IMR-90 (cell line): ENCODE results near the gene SEC22A. TPM values are rescaled to one million over a fixed set of nuclear protein-coding genes. Genes with fewer than 3 reads are reported as not detected.

Experiments
- ATAC-seq: fragments of 200-7000 bp; cut with Tn5 transposase; 2 replicates; pipeline ENCODE4 v1.9.1; 2020; ENCODE audit warnings: low read depth, mild to moderate bottlenecking, moderate library complexity
- BruUV-seq: library from RNA; stranded (reverse); fragments of 400-500 nt; replicated peaks from 2 replicates; lab custom pipeline; 2021; lab: Mats Ljungman, UMichigan
- CTCF ChIA-PET: fragments of 300-600 bp; formaldehyde crosslinking; extraction: SDS; loops from one replicate; lab custom pipeline; 2021; ENCODE audit warnings: antibody characterized with exemption; lab: Yijun Ruan, JAX
- POLR2A ChIA-PET: fragments of 300-600 bp; sonication (Branson Sonifier 250); formaldehyde crosslinking; loops from one replicate; lab custom pipeline; 2022; ENCODE audit warnings: antibody characterized with exemption; ENCODE audit not compliant: unreplicated experiment; lab: Charles Lee
- DNase-seq: peaks from one replicate; pipeline ENCODE4 v3.0.0; 2013
- H2AFZ ChIP-seq: replicated peaks from 2 replicates; pipeline ENCODE3; 2013; ENCODE audit warnings: low read length, mild to moderate bottlenecking; ENCODE audit not compliant: poor library complexity
- H2AK5ac ChIP-seq: 2 replicates; pipeline ENCODE4 v1.6.1; 2013; ENCODE audit warnings: low read depth, low read length, inconsistent platforms
- H2AK9ac ChIP-seq: replicated peaks from 2 replicates; pipeline ENCODE3; 2013; ENCODE audit warnings: mild to moderate bottlenecking, low read depth, low read length, moderate library complexity; ENCODE audit not compliant: poor library complexity
- H2BK120ac ChIP-seq: 2 replicates; pipeline ENCODE4 v1.6.1; 2013; ENCODE audit warnings: low read depth, low read length, inconsistent platforms
- H2BK15ac ChIP-seq: 3 replicates; pipeline ENCODE4 v1.6.1; 2013; ENCODE audit warnings: low read depth, low read length, inconsistent platforms
- H2BK20ac ChIP-seq: 2 replicates; pipeline ENCODE4 v1.6.1; 2013; ENCODE audit warnings: low read depth, mild to moderate bottlenecking, inconsistent platforms, low read length, moderate library complexity
- H2BK5ac ChIP-seq: 2 replicates; pipeline ENCODE4 v1.6.1; 2013; ENCODE audit warnings: mild to moderate bottlenecking, low read depth, low read length, inconsistent platforms; ENCODE audit not compliant: poor library complexity, severe bottlenecking
- H3K14ac ChIP-seq: replicated peaks from 2 replicates; pipeline ENCODE4 v1.6.1; 2013; ENCODE audit warnings: low read depth, low read length, inconsistent platforms
- H3K18ac ChIP-seq: 2 replicates; pipeline ENCODE4 v1.6.1; 2013; ENCODE audit warnings: low read depth, low read length, control low read depth
- H3K23ac ChIP-seq: 2 replicates; pipeline ENCODE4 v1.6.1; 2013; ENCODE audit warnings: low read depth, low read length, inconsistent platforms
- H3K27ac ChIP-seq: 2 replicates; pipeline ENCODE4 v1.5.1; 2013; ENCODE audit warnings: mild to moderate bottlenecking, control low read depth, low read length; ENCODE audit not compliant: insufficient read depth
- H3K27me3 ChIP-seq: 2 replicates; pipeline ENCODE4 v1.6.1; 2013; ENCODE audit warnings: low read length; ENCODE audit not compliant: control insufficient read depth, insufficient read depth
- H3K36me3 ChIP-seq: 2 replicates; pipeline ENCODE4 v1.6.1; 2013; ENCODE audit warnings: low read length, mixed read lengths; ENCODE audit not compliant: control insufficient read depth, insufficient read depth
- H3K4ac ChIP-seq: 2 replicates; pipeline ENCODE4 v1.6.1; 2013; ENCODE audit warnings: low read depth, low read length, inconsistent platforms
- H3K4me1 ChIP-seq: 2 replicates; pipeline ENCODE4 v1.6.1; 2013; ENCODE audit warnings: low read length, mixed read lengths; ENCODE audit not compliant: control insufficient read depth, insufficient read depth
- H3K4me2 ChIP-seq: 2 replicates; pipeline ENCODE4 v1.6.1; 2013; ENCODE audit warnings: low read depth, mild to moderate bottlenecking, control low read depth, low read length, moderate library complexity
- H3K4me3 ChIP-seq: 2 replicates; pipeline ENCODE4 v1.5.1; 2013; ENCODE audit warnings: low read depth, mild to moderate bottlenecking, control low read depth, low read length, moderate library complexity; ENCODE audit not compliant: insufficient read depth
- H3K56ac ChIP-seq: 2 replicates; pipeline ENCODE4 v1.6.1; 2013; ENCODE audit warnings: low read length, inconsistent platforms; ENCODE audit not compliant: insufficient read depth; ENCODE audit errors: extremely low read depth
- H3K79me1 ChIP-seq, 2 experiments: 2 replicates each; pipeline ENCODE4 v1.6.1; 2013; ENCODE audit warnings: low read length in 2 of 2, inconsistent platforms in 1 of 2, low read depth in 1 of 2
- H3K9ac ChIP-seq: 2 replicates; pipeline ENCODE4 v1.6.1; 2013; ENCODE audit warnings: low read depth, low read length, control low read depth
- H3K9me1 ChIP-seq: 2 replicates; pipeline ENCODE4 v1.6.1; 2013; ENCODE audit warnings: low read length, inconsistent platforms; ENCODE audit not compliant: insufficient read depth
- H3K9me3 ChIP-seq: 2 replicates; pipeline ENCODE4 v1.6.1; 2013; ENCODE audit warnings: low read length; ENCODE audit not compliant: control insufficient read depth, insufficient read depth
- H4K20me1 ChIP-seq: 2 replicates; pipeline ENCODE4 v1.6.1; 2013; ENCODE audit warnings: low read length, inconsistent platforms; ENCODE audit not compliant: insufficient read depth
- H4K5ac ChIP-seq: 2 replicates; pipeline ENCODE4 v1.6.1; 2013; ENCODE audit warnings: mild to moderate bottlenecking, low read depth, low read length, control low read depth
- H4K8ac ChIP-seq, 2 experiments: 2 replicates each; pipeline ENCODE4 v1.6.1; 2013; ENCODE audit warnings: low read depth in 2 of 2, low read length in 2 of 2, control low read depth in 1 of 2, inconsistent platforms in 1 of 2
- H4K91ac ChIP-seq: 2 replicates; pipeline ENCODE4 v1.6.1; 2013; ENCODE audit warnings: low read depth, low read length, inconsistent platforms; ENCODE audit not compliant: insufficient read depth
- BHLHE40 ChIP-seq: fragments of 150-350 bp; IDR thresholded peaks from 2 replicates; pipeline ENCODE4 v1.6.1; 2016; ENCODE audit warnings: mild to moderate bottlenecking, low read depth, low read length
- CEBPB ChIP-seq: IDR thresholded peaks from 2 replicates; pipeline ENCODE4 v1.6.1; 2012; ENCODE audit warnings: low read depth, low read length, improper control_type of control experiment
- CHD1 ChIP-seq: IDR thresholded peaks from 2 replicates; pipeline ENCODE4 v1.6.1; 2012; ENCODE audit warnings: low read depth, low read length, improper control_type of control experiment
- CTCF ChIP-seq: conservative IDR thresholded peaks from 2 replicates; pipeline ENCODE4 v1.5.1; 2012; ENCODE audit warnings: mild to moderate bottlenecking, low read depth, low read length, improper control_type of control experiment
- ELK1 ChIP-seq: fragments of 150-350 bp; IDR thresholded peaks from 2 replicates; pipeline ENCODE4 v1.6.1; 2016; ENCODE audit warnings: low read depth, mild to moderate bottlenecking, low read length, moderate library complexity, borderline replicate concordance
- FOS ChIP-seq: fragments of 150-350 bp; IDR thresholded peaks from 2 replicates; pipeline ENCODE4 v1.6.1; 2016; ENCODE audit warnings: low read depth, low read length
- MAFK ChIP-seq: IDR thresholded peaks from 2 replicates; pipeline ENCODE4 v1.6.1; 2012; ENCODE audit warnings: low read depth, low read length, improper control_type of control experiment
- MAZ ChIP-seq: IDR thresholded peaks from 2 replicates; pipeline ENCODE4 v1.6.1; 2012; ENCODE audit warnings: low read depth, mild to moderate bottlenecking, low read length, improper control_type of control experiment, moderate library complexity, borderline replicate concordance
- MXI1 ChIP-seq: IDR thresholded peaks from 2 replicates; pipeline ENCODE4 v1.6.1; 2012; ENCODE audit warnings: low read depth, mild to moderate bottlenecking, low read length, moderate library complexity, borderline replicate concordance
- RAD21 ChIP-seq: IDR thresholded peaks from 2 replicates; pipeline ENCODE4 v1.6.1; 2012; ENCODE audit warnings: low read length, improper control_type of control experiment
- RCOR1 ChIP-seq: IDR thresholded peaks from 2 replicates; pipeline ENCODE4 v1.6.1; 2012; ENCODE audit warnings: mild to moderate bottlenecking, low read length, improper control_type of control experiment; ENCODE audit not compliant: insufficient replicate concordance
- RFX5 ChIP-seq: IDR thresholded peaks from 2 replicates; pipeline ENCODE4 v1.8.0; 2012; ENCODE audit warnings: low read depth, mild to moderate bottlenecking, low read length, moderate library complexity
- SMC3 ChIP-seq: fragments of 150-350 bp; IDR thresholded peaks from 2 replicates; pipeline ENCODE4 v1.6.1; 2016; ENCODE audit warnings: low read depth, mild to moderate bottlenecking, antibody characterized with exemption, low read length, moderate library complexity
- USF2 ChIP-seq: fragments of 150-350 bp; IDR thresholded peaks from 2 replicates; pipeline ENCODE4 v1.6.1; 2017; ENCODE audit warnings: mild to moderate bottlenecking, antibody characterized with exemption, low read length, low read depth
- WGBS, 2 experiments: methylation state at CpG; one replicate each; pipeline versions ENCODE4 v1.1.5 to v1.1.7; 2013; ENCODE audit warnings: missing lambda C conversion rate in 2 of 2; ENCODE audit not compliant: insufficient read length in 1 of 2; ENCODE audit errors: extremely low coverage in 2 of 2; 5-methylcytosine and 5-hydroxymethylcytosine counted together
- dilution Hi-C: fragments of 300-500 bp; cut with HindIII; formaldehyde crosslinking; loops from one replicate; pipeline ENCODE4 v1.14.3; 2018; ENCODE audit warnings: low sequenced_read_pairs; ENCODE audit not compliant: unreplicated experiment
- in situ Hi-C: fragments of 300-500 bp; cut with MboI; formaldehyde crosslinking; loops from 3 replicates; pipeline ENCODE4 v1.14.3; 2019; ENCODE audit warnings: low sequenced_read_pairs, inconsistent platforms, mixed read lengths
- intact Hi-C: fragments of 100-400 bp; cut with micrococcal nuclease; formaldehyde crosslinking; loops from 2 replicates; pipeline ENCODE4 v1.10.0; 2022
- polyA plus RNA-seq, 3 experiments: library from polyadenylated mRNA; depleted of rRNA; stranded (reverse); fragments of >200 nt; gene quantifications; 2 replicates each; pipeline ENCODE4 v1.2.3, GENCODE V29; 2012; ENCODE audit warnings: low replicate concordance in 1 of 3
- total RNA-seq: library from RNA; depleted of rRNA; stranded (reverse); fragments of >200 nt; gene quantifications from 2 replicates; pipeline ENCODE4 v1.2.3, GENCODE V29; 2012

Gene SEC22A
- total and polyA plus RNA-seq, 2 of the 4 experiments (the other 2 are of a cell fraction): 17.5 to 36.0 TPM

- Histone ChIP-seq H3K79me1 (no peaks in the 10 kb centered on the region), H3K23ac (no peak overlapping the region), H2BK120ac (no peak overlapping the region), H4K91ac (no peak overlapping the region), H3K4me3 (no peak overlapping the region), H3K4me1 (no peaks in the 10 kb centered on the region), H3K9ac (no peak overlapping the region), H2AK5ac (no peak overlapping the region), H2AK9ac (no peak overlapping the region), H4K20me1 (no peaks in the 10 kb centered on the region), H3K9me1 (no peaks in the 10 kb centered on the region), H2AFZ (no peak overlapping the region), H3K4me2 (no peak overlapping the region), H3K27ac (no peak overlapping the region), H3K36me3 (no peaks in the 10 kb centered on the region), H3K14ac (no peak overlapping the region), H2BK15ac (no peak overlapping the region), H4K8ac (no peak overlapping the region), H2BK20ac (no peak overlapping the region), H3K27me3 (peaks cover 46% of the 10 kb centered on the region), H2BK5ac (no peak overlapping the region), H3K56ac (no peak overlapping the region), H3K9me3 (no peaks in the 10 kb centered on the region), H3K18ac (no peak overlapping the region), H3K4ac (no peak overlapping the region), H4K5ac (no peak overlapping the region)
- TF ChIP-seq MAZ (no peak), MAFK (no peak), MXI1 (no peak), SMC3 (no peak), CTCF (no peak), RAD21 (no peak), FOS (no peak), RFX5 (no peak), RCOR1 (no peak), CEBPB (no peak), BHLHE40 (no peak), USF2 (no peak), CHD1 (no peak), ELK1 (no peak)
- CTCF ChIA-PET: interaction anchor here (1.1 kb wide), 1 partner anchor 13 kb away, joined by 3 read pairs; no protein-coding TSS in a partner anchor
- 89% methylated on average over 16 of the region's 16 CpGs; no CpG with 5 or more reads in 1 of the 2 experiments for WGBS, 2 experiments
- in situ Hi-C loops: no loop called here
- ATAC-seq: no peak
- dilution Hi-C loops: no loop called here
- BruUV-seq: no TSS peak
- no peak for DNase-seq
- POLR2A ChIA-PET: no interaction called here
- intact Hi-C loops: no loop called here
These were observed 98.3 kb downstream of the SEC22A start for GRCh38 chr3:123300056-123300455.
